Heart left ventricle (tissue), 13 donors: ENCODE measurements around the gene GLT1D1.

Experiments
- CTCF ChIP-seq, 12 donors: fragments of 200-600 bp; sonication (generic) in 4 of 12; IDR thresholded peaks; one replicate each; pipeline versions ENCODE4 v1.5.0 to v1.8.0; 2018 to 2022; ENCODE audit warnings: antibody characterized with exemption in 12 of 12, mild to moderate bottlenecking in 5 of 12
- POLR2A ChIP-seq, 2 donors: fragments of 450-650 bp; IDR thresholded peaks; one replicate each; pipeline ENCODE4 v1.6.1; 2017; ENCODE audit warnings: antibody characterized with exemption in 2 of 2, mild to moderate bottlenecking in 2 of 2, moderate library complexity in 2 of 2
- donor health status: ischemic (EF 13 %, LVEDD 7.1; RV severe dilation, severe dysfunction).
- donor health status: DM: no; HTN: yes; CAD: no.
- donor health status: DM: no; HTN: no; CAD: no.
- donor health status: ischemic (EF 25% LVEDD 6.9; RV normal size, moderate dysfunction).
- donor health status: ischemic (EF 25% LVEDD 5.7; RV mildly dilated, moderate dysfunction).
- donor health status: ischemic (EF 35%, LVEDD 5.7; RV mildly dilated, moderate dysfunction).
- donor health status: nonischemic (EF 11% LVEDD 7.7; RV severe dilation, severe dysfunction).
- donor health status: DM: yes; HTN: yes; CAD: no.
- donor health status: PGD.
- donor health status: ischemic (EF 29% LVEDD 5.4; RV normal size, mild dysfunction).
- donor health status: nonischemic (EF 23%, LVEDD 6.1; RV moderate dilation, normal function).

- TF ChIP-seq CTCF (IDR thresholded peaks at IDR 0.05) (no peak), POLR2A (IDR thresholded peaks at IDR 0.05) (no peak)
These were observed 49.5 kb upstream of the GLT1D1 start for GRCh38 chr12:128803788-128804187.
